GM21367 (cell line): ENCODE results near the gene DLX5.
"Not testable (repeated sequence)": the region's sequence is repeated elsewhere in the genome, so short reads cannot be mapped to it uniquely, and the experiment has no call there.

Experiments
- ATAC-seq: cut with Tn5 transposase; IDR thresholded peaks from one replicate; pipeline ENCODE4 v1.9.1; 2021; ENCODE audit not compliant: unreplicated experiment

DLX5 gene

GRCh38 chr7:97024209-97025129 is at the start of gene DLX5:
Gene DLX5 (minus strand): TSS chr7:97024831. CDS start chr7:97024623, 208 bp downstream.
- no peak for ATAC-seq

- not testable (repeated sequence) for ATAC-seq
Observed at GRCh38 chr7:97072025-97072424, 47.4 kb upstream of the DLX5 start.

GRCh38 chr7:97064972-97065587 is 40.4 kb upstream of the DLX5 start:
- ATAC-seq, result no peak

- ATAC-seq, result no peak
Observed at GRCh38 chr7:97064020-97064419, 39.4 kb upstream of the DLX5 start.

- ATAC-seq, result no peak
Observed at GRCh38 chr7:97043281-97043680, 18.6 kb upstream of the DLX5 start.

GRCh38 chr7:97039374-97040065 is 14.9 kb upstream of the DLX5 start:
- ATAC-seq, result no peak

GRCh38 chr7:97034213-97034852 is 9.7 kb upstream of the DLX5 start:
- not testable (repeated sequence) for ATAC-seq

GRCh38 chr7:97027427-97028234 is 3.0 kb upstream of the DLX5 start:
- ATAC-seq, result peak; percentile 94

- ATAC-seq, result no peak
Observed at GRCh38 chr7:97026715-97027426, 2.2 kb upstream of the DLX5 start.

- ATAC-seq, result no peak
Observed at GRCh38 chr7:97025983-97026714, 1.5 kb upstream of the DLX5 start.

GRCh38 chr7:97025130-97025499 is 484 bp upstream of the DLX5 start:
- no peak for ATAC-seq

GRCh38 chr7:97022491-97023306 is 1.9 kb downstream of the DLX5 start:
- no peak for ATAC-seq

- no peak for ATAC-seq
Observed at GRCh38 chr7:97021747-97022490, 2.7 kb downstream of the DLX5 start.

- ATAC-seq, result no peak
Observed at GRCh38 chr7:97020996-97021746, 3.5 kb downstream of the DLX5 start.

GRCh38 chr7:97020601-97020995 is 4.0 kb downstream of the DLX5 start:
- ATAC-seq, result no peak

GRCh38 chr7:97019710-97020225 is 4.9 kb downstream of the DLX5 start:
- no peak for ATAC-seq
